Tibial nerve (tissue), 3 donors: Measurements from ENCODE around the gene ZMIZ2.

Source experiments
- POLR2A ChIP-seq, 2 donors: fragments of 450-650 bp; IDR thresholded peaks; one replicate each; pipeline ENCODE4 v1.6.1; 2017; ENCODE audit warnings: antibody characterized with exemption in 2 of 2, mild to moderate bottlenecking in 2 of 2, moderate library complexity in 2 of 2
- TF ChIP-seq, protein P1 (sequence below), 5 experiments: fragments of 200-600 bp in 3 of 5; fragments of 450-650 bp in 2 of 5; sonication (generic) in 3 of 5; IDR thresholded peaks; one replicate each; pipeline ENCODE4 v1.5.1; 2016 to 2019; ENCODE audit warnings: antibody characterized with exemption in 5 of 5, mild to moderate bottlenecking in 3 of 5, moderate library complexity in 2 of 5

DNA sequence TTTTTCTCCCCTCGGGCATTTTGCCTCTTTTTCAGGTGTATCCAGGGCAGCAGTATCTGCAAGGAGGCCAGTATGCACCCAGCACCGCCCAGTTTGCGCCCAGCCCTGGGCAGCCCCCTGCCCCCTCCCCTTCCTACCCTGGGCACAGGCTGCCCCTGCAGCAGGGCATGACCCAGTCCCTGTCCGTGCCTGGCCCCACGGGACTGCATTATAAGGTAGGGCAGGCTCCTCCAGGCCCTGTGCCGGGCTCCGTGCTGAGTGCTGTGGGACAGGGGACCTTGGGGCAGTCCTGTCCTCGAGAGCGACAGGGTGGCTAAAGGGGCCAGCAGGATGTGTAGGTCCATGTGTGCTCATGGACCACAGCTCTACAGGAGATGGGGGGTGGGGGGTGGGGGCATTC, 10.6 kb downstream of the ZMIZ2 start:
- TF ChIP-seq, protein P1, sequence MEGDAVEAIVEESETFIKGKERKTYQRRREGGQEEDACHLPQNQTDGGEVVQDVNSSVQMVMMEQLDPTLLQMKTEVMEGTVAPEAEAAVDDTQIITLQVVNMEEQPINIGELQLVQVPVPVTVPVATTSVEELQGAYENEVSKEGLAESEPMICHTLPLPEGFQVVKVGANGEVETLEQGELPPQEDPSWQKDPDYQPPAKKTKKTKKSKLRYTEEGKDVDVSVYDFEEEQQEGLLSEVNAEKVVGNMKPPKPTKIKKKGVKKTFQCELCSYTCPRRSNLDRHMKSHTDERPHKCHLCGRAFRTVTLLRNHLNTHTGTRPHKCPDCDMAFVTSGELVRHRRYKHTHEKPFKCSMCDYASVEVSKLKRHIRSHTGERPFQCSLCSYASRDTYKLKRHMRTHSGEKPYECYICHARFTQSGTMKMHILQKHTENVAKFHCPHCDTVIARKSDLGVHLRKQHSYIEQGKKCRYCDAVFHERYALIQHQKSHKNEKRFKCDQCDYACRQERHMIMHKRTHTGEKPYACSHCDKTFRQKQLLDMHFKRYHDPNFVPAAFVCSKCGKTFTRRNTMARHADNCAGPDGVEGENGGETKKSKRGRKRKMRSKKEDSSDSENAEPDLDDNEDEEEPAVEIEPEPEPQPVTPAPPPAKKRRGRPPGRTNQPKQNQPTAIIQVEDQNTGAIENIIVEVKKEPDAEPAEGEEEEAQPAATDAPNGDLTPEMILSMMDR (IDR thresholded peaks at IDR 0.05): no peak
- TF ChIP-seq POLR2A (IDR thresholded peaks at IDR 0.05): no peak
